GM18951 (cell line): ENCODE measurements around the gene LMNTD2.
"Not testable (repeated sequence)": the region's sequence is repeated elsewhere in the genome, so short reads cannot be mapped to it uniquely, and the experiment has no call there.

Source experiments
- POLR2A ChIP-seq: IDR thresholded peaks from 4 replicates; pipeline ENCODE4 v1.6.1; 2011; ENCODE audit warnings: mild to moderate bottlenecking; ENCODE audit not compliant: insufficient read length, insufficient read depth; ENCODE audit errors: extremely low read depth
- in situ Hi-C: fragments of 300-500 bp; cut with MboI; formaldehyde crosslinking; loops from one replicate; pipeline ENCODE4 v1.12.0; 2022; ENCODE audit warnings: low sequenced_read_pairs, mixed read lengths, inconsistent platforms; ENCODE audit not compliant: unreplicated experiment

LMNTD2 gene

DNA sequence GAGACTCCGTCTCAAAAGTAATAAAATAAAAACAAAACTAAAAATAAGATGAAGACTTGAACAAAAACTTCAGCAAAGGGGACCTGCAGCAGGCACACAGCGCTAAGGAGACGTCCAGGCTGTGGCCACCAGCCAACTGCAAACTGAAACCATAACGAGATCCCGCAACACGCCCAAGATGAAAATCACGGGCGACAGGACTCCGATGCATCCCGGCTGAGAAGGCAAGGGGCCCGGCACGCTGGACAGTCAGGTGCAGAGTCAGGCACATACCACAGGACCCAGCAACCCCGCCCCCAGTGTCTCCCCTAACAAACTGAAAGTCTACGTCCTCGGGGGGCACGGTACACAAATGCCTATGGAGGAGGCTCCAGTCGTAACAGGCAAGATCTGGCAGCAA, 34.3 kb downstream of the LMNTD2 start:
- in situ Hi-C loops, result no loop called here
- TF ChIP-seq POLR2A, result no peak

GRCh38 chr11:521177-521688, 39.3 kb downstream of the LMNTD2 start:
- in situ Hi-C loops, result no loop called here
- no peak for TF ChIP-seq POLR2A

DNA sequence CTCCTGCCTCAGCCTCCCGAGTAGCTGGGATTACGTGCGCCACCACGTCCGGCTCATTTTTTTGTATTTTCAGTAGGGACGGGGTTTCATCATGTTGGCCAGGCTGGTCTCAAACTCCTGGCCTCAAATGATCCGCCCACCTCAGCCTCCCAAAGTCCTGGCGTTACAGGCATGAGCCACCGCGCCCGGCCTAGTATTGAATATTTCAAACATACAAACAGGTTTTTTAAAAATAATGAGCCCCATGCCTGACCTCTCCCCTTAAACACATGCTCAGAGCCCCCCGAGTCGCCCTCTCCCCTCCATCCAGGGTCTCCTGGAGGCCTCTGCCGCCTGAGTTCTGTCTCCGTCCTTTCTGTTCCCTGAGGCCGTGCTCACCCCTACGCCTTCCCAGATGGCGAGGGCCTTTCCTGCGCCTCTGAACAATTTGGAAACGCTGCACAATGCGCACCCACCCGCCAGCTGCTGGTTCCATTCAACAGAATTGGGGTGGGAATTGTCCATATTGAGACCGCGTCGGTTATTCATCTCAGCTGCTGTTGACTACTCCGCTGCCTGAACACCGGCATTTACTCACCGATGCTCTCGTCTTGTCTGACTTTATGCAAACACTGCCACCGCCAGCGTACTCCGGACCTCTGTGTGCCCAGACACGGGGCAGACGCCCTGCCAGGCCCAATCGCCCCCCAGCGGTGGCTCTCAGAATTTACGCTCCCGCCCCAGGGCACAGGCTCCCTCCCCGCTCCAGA, 39.9 kb downstream of the LMNTD2 start:
- in situ Hi-C loops, result no loop called here
- TF ChIP-seq POLR2A, result no peak

- in situ Hi-C loops, result no loop called here
- TF ChIP-seq POLR2A, result peak; percentile 42
These were observed 41.9 kb downstream of the LMNTD2 start for GRCh38 chr11:518463-519202.

DNA sequence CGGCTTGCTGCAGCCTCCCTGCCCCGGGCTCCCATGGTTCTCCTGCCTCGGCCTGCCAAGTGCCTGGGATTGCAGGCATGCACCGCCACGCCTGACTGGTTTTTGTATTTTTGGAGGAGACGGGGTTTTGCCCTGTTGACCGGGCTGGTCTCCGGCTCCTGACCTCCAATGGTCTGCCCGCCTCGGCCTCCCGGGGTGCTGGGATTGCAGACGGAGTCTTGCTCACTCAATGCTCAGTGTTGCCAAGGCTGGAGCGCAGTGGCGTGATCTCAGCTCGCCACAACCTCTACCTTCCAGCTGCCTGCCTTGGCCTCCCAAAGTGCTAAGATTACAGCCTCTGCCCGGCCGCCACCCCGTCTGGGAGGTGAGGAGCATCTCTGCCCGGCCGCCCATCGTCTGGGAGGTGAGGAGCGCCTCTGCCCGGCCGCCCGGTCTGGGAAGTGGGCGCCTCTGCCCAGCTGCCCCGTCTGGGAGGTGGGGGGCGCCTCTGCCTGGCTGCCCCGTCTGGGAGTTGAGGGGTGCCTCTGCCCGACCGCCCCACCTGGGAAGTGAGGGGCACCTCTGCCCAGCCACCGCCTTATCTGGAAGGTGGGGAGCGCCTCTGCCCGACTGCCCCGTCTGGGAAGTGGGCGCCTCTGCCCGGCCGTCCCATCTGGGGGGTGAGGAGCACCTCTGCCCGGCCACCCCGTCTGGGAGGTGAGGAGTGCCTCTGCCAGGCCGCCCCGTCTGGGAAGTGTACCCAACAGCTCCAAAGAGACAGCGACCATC, 43.4 kb downstream of the LMNTD2 start:
- in situ Hi-C loops, result not testable (repeated sequence)

GRCh38 chr11:516400-516799, 44.1 kb downstream of the LMNTD2 start:
- in situ Hi-C loops, result no loop called here
- no peak for TF ChIP-seq POLR2A

GRCh38 chr11:515131-515530, 45.4 kb downstream of the LMNTD2 start:
- no peak for TF ChIP-seq POLR2A
- in situ Hi-C loops, result no loop called here

DNA sequence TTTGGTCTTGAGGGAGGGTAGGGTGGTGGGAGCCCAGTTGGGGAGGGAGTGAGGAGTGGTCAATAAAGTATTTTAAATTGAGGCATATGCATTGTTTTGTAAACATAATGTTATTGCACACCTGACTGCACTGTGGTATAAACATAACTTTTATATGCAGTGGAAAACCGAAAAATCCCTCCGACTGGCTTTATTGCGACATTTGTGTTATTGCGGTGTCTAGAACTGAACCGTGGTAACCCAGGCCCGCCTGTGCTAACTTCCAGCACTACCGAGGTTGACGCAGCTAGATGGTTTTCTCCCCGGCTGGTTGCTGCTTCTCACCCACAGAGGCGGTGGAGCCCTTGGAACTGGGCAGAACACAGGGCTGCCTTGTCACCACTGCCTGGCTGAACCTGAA, 45.9 kb downstream of the LMNTD2 start:
- in situ Hi-C loops, result no loop called here
- no peak for TF ChIP-seq POLR2A

- in situ Hi-C loops, result no loop called here
- TF ChIP-seq POLR2A, result no peak
These were observed 47.6 kb downstream of the LMNTD2 start for GRCh38 chr11:512761-513595.

GRCh38 chr11:508956-509355, 51.6 kb downstream of the LMNTD2 start:
- in situ Hi-C loops, result no loop called here
- no peak for TF ChIP-seq POLR2A

DNA sequence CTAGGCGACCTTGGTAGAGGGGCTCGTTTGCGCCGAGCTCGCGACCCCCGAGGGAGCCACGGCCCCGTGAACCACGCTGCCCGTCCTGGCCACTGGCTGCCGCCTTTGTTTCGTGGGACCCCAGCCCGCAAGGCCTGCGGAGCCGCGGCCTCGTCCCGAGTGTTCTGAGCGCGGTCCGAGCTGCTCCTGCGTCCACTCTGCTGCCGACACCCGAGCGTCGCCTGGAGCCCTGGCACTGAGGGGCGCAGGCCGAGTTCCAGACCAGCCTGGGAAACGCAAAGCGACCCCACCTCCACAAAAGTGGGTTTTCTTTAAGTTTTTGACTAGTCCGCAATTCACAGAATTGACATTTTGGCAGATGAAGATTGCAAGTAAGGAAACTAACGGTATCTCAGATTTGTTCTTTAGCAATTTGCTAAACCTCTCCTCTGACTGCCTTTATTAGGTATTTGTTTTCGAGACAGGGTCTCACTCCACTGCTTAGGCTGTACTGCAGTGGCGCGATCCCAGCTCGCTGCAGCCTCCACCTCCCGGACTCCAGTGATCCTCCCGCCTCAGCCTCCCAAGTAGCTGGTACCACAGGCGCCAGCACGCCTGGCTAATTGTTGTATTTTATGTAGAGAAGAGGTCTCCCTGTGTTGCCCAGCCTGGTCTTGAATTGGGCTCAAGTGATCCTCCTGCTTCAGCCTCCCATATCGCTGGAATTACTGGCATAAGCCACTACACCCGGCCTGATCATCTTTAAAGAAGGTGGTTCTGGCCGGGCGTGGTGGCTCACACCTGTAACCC, 52.6 kb downstream of the LMNTD2 start:
- TF ChIP-seq POLR2A, result no peak
- in situ Hi-C loops, result no loop called here
